NB4 (cell line): Measurements from ENCODE around the gene MT1G.

Experiments
- POLR2A ChIP-seq: IDR thresholded peaks from 2 replicates; pipeline ENCODE4 v1.6.1; 2011; ENCODE audit warnings: mild to moderate bottlenecking; ENCODE audit not compliant: insufficient read length; ENCODE audit errors: extremely low read depth
- TF ChIP-seq, protein P1 (sequence below): IDR thresholded peaks from one replicate; pipeline ENCODE4 v1.5.1; 2012; ENCODE audit warnings: low read depth, low read length
- TF ChIP-seq, protein P2 (sequence below): IDR thresholded peaks from 2 replicates; pipeline ENCODE4 v1.6.1; 2011; ENCODE audit warnings: low read depth, low read length

GRCh38 chr16:56708525-56709442 is 40.9 kb upstream of the MT1G start:
- TF ChIP-seq POLR2A = no peak
- TF ChIP-seq, protein P1, sequence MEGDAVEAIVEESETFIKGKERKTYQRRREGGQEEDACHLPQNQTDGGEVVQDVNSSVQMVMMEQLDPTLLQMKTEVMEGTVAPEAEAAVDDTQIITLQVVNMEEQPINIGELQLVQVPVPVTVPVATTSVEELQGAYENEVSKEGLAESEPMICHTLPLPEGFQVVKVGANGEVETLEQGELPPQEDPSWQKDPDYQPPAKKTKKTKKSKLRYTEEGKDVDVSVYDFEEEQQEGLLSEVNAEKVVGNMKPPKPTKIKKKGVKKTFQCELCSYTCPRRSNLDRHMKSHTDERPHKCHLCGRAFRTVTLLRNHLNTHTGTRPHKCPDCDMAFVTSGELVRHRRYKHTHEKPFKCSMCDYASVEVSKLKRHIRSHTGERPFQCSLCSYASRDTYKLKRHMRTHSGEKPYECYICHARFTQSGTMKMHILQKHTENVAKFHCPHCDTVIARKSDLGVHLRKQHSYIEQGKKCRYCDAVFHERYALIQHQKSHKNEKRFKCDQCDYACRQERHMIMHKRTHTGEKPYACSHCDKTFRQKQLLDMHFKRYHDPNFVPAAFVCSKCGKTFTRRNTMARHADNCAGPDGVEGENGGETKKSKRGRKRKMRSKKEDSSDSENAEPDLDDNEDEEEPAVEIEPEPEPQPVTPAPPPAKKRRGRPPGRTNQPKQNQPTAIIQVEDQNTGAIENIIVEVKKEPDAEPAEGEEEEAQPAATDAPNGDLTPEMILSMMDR = no peak
- TF ChIP-seq, protein P2, sequence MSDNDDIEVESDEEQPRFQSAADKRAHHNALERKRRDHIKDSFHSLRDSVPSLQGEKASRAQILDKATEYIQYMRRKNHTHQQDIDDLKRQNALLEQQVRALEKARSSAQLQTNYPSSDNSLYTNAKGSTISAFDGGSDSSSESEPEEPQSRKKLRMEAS = no peak
